Measurements from ENCODE around the gene IDUA. TPM values are rescaled to one million over a fixed set of nuclear protein-coding genes. Genes with fewer than 3 reads are reported as not detected.

IDUA gene
- total and polyA plus RNA-seq, 10 of the 15 experiments (the other 5 are each of a cell fraction or from before 2014, with no cell fraction given), result 0.05 to 7.6 (median 1.4) TPM; not detected in 1

- no peak overlapping the region for H3K9ac ChIP-seq (ENCODE audit: control insufficient read depth, insufficient read depth, low read length)
- WGBS (ENCODE audit: insufficient coverage, insufficient replicate concordance, low lambda C conversion rate, missing lambda C conversion rate), result 74% methylated on average over 17 of the region's 17 CpGs
- FAIRE-seq (no peak), ATAC-seq (no peak), DNase-seq (ENCODE audit: low read depth, low spot score) (no peak)
- H3K4me2 ChIP-seq (ENCODE audit: control insufficient read depth, insufficient read depth), result no peak overlapping the region
- intact Hi-C loops (cut with micrococcal nuclease; ENCODE audit: unreplicated experiment), result no loop called here
- CTCF ChIA-PET, result no interaction called here
- H3K4me1 ChIP-seq (ENCODE audit: control insufficient read depth, insufficient read depth, low read length), result no peaks in the 10 kb centered on the region
- BruUV-seq (replicated peaks), result no TSS peak
- in situ Hi-C loops (cut with MboI), result no loop called here
- POLR2A ChIA-PET, result no interaction called here
- SMC1A ChIA-PET (ENCODE audit: uncharacterized antibody, unreplicated experiment), result no interaction called here
- TF ChIP-seq BMI1 (IDR thresholded peaks at IDR 0.05; ENCODE audit: borderline replicate concordance) (no peak), RAD21 (IDR thresholded peaks at IDR 0.05; ENCODE audit: insufficient read depth, low read depth, low read length) (no peak), ZNF384 (IDR thresholded peaks at IDR 0.05; ENCODE audit: borderline replicate concordance, low read depth, low read length) (no peak), BCLAF1 (IDR thresholded peaks at IDR 0.05) (no peak), EGR1 (IDR thresholded peaks at IDR 0.05; ENCODE audit: borderline replicate concordance in 1 of 2, low read depth in 2 of 2, low read length in 2 of 2) (no peak), PRDM15 (CRISPR knock-in tag; IDR thresholded peaks at IDR 0.05) (no peak), RAD51 (IDR thresholded peaks at IDR 0.05) (no peak), MXI1 (IDR thresholded peaks at IDR 0.05; ENCODE audit: low read depth, low read length) (no peak), BCL11A (IDR thresholded peaks at IDR 0.05; ENCODE audit: low read depth, low read length) (no peak)
- no peaks in the 10 kb centered on the region for H3K9me3 ChIP-seq (replicated peaks; ENCODE audit: control insufficient read depth, insufficient read depth, low read length)
- H4K20me1 ChIP-seq (ENCODE audit: control insufficient read depth, insufficient read depth), result no peaks in the 10 kb centered on the region
- H3K27me3 ChIP-seq (replicated peaks in 1 of 2; ENCODE audit: control insufficient read depth in 2 of 2, insufficient read depth in 2 of 2, low read length in 1 of 2), result no peaks in the 10 kb centered on the region
- RAD21 ChIA-PET (ENCODE audit: unreplicated experiment), result no interaction called here
- H2AFZ ChIP-seq (ENCODE audit: control insufficient read depth, low read depth, low read length), result no peak overlapping the region
- H3K27ac ChIP-seq (ENCODE audit: control insufficient read depth, insufficient read depth), result no peak overlapping the region
- no peaks in the 10 kb centered on the region; a peak in 1 of 4 replicates for H3K36me3 ChIP-seq (ENCODE audit: control insufficient read depth in 2 of 2, insufficient read depth in 2 of 2, low read length in 1 of 2)
- no peak overlapping the region for H3K4me3 ChIP-seq
- no peaks in the 10 kb centered on the region for H3K79me2 ChIP-seq (ENCODE audit: control insufficient read depth, insufficient read depth, low read length)
Observed at GRCh38 chr4:954211-955020, 32.4 kb upstream of the IDUA start.

Data from GM12878 (cell line).